ENCODE data around the gene CD151.

Gene CD151

DNA sequence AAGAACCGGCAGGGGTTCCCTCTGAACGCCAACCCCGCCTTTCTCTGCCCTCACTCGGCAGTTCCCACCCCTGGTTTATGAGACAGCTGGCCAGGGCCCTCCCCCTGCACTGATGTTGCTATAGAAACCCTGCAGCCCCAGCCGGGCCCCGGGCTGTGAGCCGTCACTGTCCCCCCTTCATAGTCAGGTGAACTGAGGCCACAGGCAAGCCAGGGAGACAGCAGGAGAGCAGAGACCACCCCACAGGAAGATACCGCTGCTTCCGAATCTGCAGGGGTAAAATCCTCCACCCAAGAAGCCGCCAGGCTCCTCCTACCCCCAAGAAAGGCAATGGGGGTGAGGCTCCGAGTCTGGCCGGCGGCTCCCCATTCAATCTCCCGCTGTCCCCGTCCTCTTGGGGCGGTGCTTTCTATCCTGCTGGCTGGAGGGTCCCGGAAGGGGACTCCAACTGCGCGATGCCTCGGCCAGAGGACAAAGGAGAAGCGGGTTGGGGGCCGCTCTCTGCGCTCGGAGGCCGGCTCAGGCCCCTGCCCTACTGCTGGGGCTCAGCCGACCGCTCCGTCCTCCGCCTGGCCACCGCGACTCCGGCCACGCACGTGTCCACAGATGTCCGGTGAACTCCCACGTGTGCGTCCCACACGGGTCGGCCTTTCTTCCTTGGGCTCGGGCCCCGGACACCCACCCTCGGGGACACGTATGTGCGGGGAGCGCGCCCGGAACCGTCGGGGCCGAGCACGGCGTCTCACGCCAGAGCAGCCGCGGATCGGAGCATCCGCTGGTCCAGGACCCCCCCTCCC, 35.3 kb upstream of the CD151 start:
- DNase-seq: peak; percentile 67 to 72

DNA sequence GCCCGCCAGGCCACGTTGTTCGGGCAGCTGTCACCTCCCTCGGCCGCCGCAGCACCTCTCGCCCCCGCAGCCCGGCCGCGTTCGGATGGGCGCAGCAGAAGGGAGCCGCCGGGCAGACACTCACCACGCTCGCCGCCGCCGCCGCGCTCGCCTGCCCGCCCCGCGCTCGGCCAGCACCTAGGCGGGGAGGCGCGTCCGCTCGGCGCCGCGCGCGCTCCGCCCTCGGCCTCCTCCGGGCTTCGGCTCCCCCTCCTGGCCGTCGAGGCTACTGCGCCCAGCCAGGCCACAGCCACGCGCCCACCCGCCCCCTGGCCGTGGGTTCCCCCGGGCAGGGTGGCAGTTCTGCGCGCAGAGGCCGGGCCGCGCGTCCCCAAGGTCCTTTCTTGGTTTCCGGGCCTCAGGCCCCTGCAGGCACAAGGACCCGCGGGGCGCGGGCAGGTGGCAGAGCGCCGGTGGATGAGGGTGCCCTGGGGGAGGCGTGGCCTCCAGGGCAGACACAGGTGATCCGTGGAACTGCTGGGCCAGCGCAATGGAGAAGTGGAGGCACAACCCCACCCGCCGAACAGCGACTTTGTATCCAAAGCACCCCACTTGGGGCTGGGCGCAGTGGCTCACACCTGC, 34.5 kb upstream of the CD151 start, which contains the start of gene SLC25A22:
TSS of gene SLC25A22 (minus strand) at position 189 of the 621 bp plus-strand sequence. CDS start 3,275 bp downstream, outside the sequence.
- DNase-seq: peak; percentile 82 to 86

DNA sequence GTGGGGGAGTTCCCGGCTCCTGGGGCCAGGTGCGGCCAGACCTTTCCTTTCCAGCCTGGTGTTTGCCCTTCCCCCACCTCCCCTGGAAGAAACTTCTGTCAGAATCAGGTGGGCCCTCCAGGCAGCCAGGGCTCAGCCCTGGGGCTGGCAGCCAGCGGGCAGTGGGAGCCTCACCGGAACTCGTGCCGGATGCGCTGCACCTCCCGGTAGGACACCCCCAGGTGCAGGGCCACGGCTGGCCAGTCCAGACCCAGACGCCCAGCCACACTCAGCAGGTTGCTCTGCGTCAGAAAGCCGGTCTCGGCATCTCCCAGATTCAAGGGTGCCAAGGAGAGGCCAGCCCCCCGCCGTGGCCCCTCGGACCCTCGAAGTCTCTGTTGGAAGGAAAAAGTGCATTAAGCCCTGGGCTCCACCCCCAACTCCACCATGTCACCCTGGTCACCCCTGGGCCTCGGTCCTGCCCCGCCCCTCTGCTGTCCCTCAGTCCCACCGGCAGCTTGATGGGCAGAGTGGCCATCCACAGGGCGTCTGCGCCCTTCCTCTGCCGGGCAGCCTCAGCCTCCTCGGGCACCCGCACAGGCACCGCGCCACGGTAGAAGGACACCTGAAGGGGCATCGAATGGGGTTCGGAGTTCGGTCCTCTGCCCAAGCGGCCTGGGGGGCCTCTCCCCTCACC, 33.0 kb upstream of the CD151 start:
- DNase-seq: no peak

DNA sequence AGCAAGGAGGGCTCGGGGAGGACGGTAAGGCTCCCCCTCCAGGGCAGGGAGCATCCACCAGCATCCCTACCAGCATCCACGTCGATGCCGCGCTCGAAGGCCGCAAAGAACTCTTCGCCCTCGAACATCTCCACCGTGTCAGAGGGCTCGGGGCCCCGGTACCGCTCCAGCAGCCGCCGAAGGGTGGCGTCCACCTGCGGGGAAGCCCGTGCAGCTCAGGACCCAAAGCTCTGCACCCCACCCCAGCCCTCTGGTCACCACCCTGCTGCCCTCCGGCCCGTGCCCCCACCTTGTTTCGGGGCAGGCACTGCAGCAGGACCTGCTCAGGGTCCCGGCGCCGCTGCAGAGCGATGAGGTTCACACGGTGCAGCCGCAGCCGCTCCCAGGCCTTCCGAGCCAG, 32.3 kb upstream of the CD151 start:
- no peak for DNase-seq

DNA sequence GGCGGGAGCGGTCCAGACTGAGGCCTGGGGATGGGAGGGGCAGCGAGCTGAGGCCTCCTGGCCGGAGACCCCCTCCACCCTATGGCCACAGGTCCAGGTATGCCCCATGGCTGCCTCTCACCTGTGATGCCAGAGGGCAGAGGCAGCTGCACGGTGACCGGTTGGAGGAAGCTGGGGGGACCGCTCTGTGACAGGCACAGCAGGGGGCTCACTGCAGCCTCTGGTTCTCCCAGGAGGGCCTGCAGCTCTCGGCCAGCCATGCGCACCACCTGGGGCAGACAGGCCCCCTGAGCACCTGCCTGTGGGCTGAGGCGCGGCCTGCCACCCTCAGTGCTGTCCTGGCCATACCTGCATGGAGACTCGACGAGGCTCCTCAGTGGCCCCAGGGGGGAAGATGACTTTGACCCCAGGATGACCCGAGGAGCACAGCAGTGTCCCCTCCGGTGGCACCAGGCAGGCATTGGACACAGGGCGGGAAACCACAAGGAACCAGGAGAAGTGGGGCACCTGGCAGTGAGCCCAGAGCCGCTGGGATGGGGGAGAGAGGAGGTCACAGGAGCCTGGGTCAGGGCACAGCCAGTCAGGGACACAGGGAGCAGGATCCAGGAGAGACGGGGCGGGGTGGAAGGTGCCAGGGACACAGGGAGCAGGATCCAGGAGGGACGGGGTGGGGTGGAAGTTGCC, 31.5 kb upstream of the CD151 start:
- no peak for DNase-seq

DNA sequence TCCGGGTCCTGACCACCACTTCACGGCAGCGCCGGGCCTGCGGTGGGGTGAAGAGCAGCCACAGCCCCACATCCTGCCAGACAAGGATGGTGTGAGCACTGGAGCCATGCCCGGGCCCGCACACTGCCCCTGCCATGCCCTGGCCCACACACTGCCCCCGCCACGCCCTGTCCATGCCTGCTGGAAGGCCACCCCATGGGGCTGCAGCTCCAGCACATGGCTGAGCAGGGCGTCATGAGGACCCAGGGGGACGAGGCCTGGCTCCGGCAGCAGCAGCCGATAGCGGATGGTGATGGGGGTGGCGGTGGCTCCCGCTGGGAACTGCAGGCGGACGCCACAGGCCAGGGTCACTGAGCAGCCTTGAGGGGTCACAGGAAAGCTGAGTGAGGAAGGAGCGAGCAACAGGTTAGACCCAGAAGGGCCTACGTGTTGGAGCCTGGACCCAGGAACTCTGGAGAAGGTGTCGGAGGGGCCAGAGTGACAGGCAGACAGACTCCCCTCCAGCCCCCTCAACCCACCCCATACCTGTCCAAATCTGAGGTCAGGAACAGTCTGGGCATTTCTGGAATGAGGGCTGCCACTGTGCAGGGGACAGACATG, 30.6 kb upstream of the CD151 start:
- DNase-seq: no peak

DNA sequence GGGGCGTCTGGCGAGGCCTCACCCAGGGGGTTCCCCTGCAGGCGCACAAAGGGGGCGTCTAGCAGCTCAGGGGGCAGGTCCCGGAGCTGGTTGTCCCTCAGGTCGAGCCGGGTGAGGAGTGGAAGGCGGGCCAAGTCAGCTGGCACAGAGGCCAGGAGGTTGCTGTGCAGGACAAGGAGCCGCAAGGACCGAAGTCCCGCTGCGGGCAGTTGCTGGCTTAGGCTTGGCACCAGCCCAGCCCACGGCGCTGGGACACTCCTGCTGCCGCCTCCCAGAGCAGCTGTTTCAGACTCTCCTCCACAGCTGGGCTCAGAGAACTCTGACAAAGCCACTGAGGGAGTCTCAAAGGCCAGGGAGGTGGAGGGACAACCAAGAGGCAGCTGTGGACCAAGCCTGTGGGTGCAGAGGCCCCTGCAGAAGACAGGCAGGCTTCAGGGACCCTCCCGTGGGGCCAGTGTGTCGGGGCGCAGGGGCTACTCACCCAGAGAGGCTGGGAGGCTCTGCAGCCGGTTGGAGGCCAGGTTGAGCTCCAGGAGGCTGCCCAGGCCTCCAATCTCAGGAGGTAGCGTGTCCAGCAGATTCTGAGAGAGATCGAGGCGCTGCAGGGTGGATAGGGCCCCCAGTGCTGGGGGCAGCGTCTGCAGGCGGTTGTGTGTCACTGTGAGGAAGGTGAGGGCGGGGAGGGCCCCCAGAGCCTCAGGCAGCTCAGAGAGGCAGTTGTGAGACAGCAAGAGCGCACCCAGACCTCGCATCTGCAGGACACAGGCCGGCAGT, 29.9 kb upstream of the CD151 start:
- DNase-seq: no peak

DNA sequence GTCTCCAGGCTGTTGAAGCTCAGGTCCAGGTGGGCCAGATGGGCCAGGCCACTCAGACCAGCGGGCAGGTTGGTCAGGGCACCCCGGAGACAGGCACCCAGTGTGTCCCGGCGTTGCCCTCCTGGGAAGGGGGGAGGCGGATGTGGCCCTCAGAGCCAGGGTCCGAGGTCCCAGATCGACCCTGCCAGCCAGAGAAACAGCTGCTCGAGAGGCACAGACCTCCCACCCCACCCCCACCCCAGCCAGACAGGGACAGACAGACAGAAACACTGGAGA, 29.3 kb upstream of the CD151 start:
- DNase-seq: no peak

DNA sequence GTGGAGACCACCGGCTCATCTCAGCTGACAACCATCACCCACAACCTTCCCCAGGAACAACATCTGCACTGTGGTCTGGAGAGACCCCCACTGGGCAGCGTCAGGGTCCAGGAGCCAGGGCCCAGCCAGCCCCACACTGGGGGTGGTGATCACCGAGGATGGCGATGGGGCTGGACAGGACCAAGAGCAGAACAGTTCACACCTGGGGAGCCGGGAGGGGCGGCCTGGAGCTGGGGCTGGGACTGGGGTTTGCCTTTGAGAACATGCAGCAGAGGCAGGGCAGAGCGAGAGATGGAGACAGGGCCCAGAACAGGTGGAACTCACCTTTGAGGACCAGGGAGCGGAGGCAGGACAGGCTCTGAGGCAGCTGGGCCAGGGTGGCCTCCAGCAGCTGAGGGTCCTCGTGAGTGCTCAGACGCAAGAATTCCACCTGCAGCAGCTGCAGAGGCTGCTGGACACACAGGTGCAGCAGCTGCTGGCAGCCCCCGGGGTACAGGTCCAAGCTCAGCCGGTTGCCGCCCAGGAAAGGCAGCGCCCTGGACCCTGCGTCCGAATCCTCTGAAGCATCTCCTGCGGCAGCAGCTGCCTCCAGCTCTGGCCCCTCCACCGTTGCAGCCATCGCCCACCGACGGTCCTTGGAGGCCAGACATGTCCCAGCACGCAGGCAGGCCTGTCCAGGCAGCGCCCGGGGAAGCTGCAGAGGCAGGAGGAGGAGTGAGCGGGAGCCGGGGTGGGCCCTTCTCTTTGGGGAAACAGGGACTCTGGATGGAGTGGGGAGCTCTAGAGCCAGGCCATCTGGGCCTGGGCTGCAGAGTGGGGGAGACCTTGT, 28.8 kb upstream of the CD151 start:
- no peak for DNase-seq

DNA sequence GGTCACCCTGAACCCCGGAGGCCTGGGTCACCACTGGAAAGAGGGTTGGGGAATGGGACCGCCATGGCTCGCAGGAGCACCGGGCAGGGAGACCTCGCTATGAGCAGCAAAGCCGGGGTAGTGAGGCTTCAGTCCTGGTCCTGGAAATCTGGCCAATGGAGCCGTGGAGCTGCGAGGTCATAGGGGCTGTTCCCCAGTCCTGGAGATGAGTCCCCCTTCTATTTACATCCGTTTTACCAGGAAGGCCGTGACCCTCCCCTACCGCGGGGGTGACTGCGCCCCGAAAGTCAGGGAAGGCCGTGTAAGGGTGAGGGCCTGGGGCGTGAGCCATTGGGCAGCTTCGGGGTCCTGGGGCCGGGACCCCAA, 28.2 kb upstream of the CD151 start:
- no peak for DNase-seq

DNA sequence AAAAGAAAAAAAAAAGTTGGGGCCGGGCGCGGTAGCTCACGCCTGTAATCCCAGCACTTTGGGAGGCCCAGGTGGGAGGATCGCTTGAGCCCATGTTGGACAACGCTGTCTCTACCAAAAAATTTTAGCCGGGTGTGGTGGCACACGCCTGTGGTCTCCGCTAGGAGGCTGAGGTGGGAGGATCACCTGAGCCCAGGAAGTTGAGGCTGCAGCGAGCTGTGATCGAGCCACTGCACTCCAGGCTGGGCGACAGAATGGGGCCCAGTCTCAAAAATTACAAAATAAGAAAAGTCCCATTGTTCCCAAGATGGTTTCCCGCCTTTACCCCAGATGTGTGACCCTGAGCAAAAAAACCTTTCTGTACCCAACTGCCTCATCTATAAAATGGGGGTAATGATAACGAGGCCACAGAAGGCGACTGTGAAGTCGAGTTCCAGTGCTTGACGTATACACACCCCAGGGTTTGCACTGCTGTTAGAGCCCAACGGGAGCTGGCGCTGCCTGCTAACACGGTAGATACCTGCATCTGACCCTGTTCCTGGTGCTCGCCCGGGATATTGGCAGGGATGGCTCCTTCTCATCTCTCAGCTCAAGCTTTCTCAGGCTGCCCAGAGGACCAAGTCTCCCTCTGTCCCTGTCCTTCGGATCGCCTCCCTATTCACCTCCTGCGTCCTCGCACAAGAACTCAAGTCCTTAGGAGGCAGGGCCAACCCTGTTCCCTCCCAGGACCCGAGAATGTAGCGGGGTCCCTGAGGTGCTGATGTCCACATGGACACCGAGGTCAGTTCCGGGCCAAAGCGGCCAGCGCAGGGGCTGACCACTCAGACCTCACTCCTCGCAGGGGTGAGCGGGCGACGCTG, 24.1 kb upstream of the CD151 start:
- no peak for DNase-seq

DNA sequence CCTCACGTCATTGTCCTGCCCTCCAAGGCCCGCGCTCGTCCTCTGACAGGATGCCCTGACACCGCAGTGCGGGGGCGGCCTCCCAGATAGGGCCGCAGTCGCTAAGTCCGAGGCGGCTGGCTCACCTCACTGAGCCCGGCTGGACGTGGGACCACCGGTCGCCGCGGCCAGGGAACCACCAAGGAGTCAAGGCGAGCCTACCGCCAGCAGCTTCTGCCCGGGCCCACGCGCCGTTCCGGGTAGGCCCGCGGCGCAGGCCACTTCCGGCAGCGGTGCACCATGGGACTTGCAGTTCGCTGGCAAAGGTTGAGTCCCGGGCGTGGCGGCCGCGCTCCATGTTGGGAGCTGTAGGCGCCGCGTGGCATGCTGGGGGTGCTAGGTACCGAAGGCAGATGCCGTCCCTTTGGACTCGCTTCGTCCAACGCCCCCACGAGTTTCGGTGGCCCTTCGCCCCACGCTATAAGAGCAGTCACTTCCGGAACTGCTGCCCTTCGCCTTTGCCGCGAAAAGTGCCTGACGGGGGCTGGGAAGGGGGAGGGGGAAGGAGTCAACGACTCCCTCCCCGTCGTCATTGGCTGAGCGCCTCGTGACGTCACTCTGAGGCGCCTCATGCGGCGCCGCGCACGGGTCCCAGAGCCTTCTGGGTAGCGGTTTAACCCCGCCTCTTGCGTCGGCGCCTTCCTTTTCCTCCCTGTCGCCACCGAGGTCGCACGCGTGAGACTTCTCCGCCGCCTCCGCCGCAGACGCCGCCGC, 23.3 kb upstream of the CD151 start, which contains the start of gene RPLP2:
TSS of gene RPLP2 (plus strand) at position 681 of the 753 bp plus-strand sequence. CDS start 268 bp downstream, outside the sequence.
- peak; percentile 98 to 99 for DNase-seq

DNA sequence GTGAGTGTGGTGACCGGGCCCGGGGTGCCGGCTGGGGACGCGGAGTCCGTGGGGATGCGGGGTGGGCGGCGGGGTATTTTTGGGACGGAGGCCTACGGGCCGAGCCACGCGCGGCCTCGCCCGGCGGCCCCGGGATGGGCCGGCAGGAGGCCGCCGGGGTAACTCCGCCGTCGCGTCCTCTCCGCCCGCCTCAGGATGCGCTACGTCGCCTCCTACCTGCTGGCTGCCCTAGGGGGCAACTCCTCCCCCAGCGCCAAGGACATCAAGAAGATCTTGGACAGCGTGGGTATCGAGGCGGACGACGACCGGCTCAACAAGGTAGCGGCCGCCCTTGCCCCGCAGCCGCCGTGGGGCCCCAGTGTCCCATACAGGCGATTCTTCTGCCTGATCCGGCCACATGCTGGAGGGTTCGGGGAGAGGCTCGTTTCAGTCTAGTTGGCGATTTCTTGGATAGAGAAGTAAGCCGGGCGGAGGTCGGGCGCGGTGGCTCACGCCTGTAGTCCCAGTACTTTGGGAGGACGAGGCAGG, 22.6 kb upstream of the CD151 start:
- DNase-seq: peak in 1 of 2 donors; percentile 29

DNA sequence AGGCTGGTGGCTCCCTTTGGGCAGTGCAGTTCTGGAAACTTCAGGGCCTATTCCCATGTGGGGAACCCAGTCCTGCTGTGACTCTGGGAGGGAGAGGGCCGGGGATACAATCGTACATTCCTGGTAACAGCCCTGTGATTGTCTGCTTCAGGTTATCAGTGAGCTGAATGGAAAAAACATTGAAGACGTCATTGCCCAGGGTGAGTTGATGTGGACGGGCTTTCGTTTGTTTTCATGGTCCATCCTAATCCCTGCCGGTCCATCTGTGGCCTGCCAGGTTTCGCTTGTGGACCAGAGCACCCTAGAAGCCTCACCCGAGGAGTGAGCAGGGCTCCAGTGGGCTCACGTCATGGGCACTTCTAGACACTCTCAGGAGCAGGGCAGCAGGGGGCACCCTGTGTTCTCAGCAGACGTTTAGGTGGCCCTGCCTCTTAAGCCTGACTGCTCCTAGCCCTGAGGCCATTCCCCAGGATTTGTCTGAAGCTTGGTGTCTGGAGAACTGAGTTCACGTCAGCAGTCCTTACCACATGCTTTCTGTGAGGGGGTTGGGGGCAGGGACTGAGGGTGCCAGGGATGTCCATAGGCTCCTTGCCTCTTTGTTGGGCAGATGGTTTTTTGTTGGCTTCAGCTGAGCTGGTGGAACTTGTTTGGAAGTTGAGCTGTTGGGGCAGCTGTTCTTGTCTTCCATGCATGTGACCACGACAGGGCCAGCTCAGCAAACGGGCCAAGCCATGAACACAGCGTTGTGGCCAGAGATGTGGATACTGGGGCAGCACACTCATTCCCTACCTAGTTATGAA, 21.1 kb upstream of the CD151 start:
- no peak for DNase-seq

DNA sequence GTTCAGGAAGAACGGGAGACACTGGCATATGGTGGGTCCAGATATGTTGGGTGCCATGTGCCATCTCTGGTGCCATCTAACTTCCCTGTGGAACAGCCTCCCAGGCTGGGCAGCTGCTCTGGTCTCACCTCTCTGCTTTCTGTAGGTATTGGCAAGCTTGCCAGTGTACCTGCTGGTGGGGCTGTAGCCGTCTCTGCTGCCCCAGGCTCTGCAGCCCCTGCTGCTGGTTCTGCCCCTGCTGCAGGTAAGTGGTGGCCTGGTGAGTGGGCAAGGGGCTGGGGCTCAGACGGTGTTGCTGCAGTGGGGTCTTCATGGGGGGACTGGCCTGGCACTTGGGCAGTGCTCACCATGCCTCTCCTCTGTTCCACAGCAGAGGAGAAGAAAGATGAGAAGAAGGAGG, 20.4 kb upstream of the CD151 start:
- DNase-seq: no peak

DNA sequence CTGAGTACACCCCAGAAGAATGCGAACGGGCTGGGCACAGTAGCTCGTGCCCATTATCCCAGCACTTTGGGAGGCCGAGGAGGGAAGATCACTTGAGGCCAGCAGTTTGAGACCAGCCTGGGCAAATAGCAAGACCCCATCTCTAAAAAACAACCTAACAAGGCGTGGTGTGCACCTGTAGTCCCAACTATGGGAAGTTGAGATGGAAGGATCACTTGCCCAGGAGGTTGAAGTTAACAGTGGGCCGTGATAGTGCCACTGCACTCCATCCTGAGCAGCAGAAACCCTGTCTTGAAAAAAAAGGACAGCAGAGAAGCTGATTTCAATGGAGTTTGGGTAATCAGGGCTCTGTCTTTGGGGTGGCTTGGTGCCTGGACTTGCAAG, 19.7 kb upstream of the CD151 start:
- no peak for DNase-seq

DNA sequence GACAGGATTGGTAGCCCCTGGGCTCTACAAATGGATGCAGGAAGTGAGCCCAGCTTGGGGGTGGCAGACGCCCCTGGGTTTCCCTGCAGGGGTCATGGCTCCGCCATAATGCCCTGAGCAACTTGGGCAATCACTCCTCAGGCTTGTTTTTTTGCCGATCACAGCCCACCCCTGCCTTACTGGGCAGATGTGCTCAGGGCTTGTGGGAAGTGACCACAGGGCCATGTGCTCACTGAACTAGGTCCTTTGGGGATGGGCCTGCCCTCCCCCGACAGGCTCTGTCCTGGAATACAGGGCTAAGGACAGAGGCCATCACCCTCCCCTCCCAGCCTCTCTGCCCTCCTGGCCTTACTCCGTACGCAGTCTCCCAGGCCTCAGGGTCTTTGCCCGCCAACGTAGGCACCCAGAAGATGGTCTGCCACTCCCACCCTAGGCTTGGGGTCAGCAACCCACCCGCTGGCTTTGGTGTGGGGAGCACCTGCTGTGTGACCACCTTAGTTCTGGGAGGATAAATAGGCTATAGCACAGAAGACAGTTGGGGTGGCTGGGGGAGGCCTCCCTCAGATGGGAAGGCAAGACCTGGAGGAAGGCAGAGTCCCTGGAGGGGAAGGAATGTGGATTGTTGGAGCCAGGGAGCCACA, 19.2 kb upstream of the CD151 start:
- DNase-seq: no peak
